ENCODE results near the gene FAHD2B.
"Not testable (repeated sequence)": the region's sequence is repeated elsewhere in the genome, so short reads cannot be mapped to it uniquely, and the experiment has no call there.

DNA sequence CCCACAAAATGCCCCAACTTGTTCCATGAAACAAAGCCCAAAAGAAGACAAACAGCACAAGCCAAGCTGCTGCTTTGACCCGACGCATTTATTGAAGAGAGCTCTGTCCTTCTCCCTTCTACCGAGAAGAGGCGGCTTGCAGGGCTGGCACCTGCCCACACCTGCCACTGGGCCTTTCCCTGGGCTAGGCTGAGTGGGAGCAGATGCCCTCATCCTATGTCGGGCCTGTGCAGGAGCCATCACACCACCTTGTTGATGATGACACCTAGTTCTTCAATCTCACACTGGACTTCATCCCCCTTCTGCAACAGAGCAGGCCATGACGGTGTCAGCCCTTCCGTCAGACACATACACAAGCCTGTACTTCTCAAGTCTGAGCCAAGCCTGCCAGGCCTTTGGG lies 11.2 kb downstream of the FAHD2B start:
- TF ChIP-seq, protein P1, sequence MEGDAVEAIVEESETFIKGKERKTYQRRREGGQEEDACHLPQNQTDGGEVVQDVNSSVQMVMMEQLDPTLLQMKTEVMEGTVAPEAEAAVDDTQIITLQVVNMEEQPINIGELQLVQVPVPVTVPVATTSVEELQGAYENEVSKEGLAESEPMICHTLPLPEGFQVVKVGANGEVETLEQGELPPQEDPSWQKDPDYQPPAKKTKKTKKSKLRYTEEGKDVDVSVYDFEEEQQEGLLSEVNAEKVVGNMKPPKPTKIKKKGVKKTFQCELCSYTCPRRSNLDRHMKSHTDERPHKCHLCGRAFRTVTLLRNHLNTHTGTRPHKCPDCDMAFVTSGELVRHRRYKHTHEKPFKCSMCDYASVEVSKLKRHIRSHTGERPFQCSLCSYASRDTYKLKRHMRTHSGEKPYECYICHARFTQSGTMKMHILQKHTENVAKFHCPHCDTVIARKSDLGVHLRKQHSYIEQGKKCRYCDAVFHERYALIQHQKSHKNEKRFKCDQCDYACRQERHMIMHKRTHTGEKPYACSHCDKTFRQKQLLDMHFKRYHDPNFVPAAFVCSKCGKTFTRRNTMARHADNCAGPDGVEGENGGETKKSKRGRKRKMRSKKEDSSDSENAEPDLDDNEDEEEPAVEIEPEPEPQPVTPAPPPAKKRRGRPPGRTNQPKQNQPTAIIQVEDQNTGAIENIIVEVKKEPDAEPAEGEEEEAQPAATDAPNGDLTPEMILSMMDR (IDR thresholded peaks at IDR 0.05) = not testable (repeated sequence)
- not testable (repeated sequence) for TF ChIP-seq POLR2A (IDR thresholded peaks at IDR 0.05)

All from thyroid gland (tissue), 4 donors.